ENCODE data around the gene DENND10. TPM values are rescaled to one million over a fixed set of nuclear protein-coding genes. Genes with fewer than 3 reads are reported as not detected.
"Not testable (repeated sequence)": the region's sequence is repeated elsewhere in the genome, so short reads cannot be mapped to it uniquely, and the experiment has no call there.

The DENND10 gene
- total and polyA plus RNA-seq, 8 donors: 8.9 to 82.3 (median 27.9) TPM

GRCh38 chr10:119177708-119178371 lies 73.9 kb downstream of the DENND10 start:
- WGBS, 5 donors: 6 to 18% (median 7%) methylated on average over 21 of the region's 21 CpGs
- Histone ChIP-seq H3K27me3 (no peaks in the 10 kb centered on the region), H3K4me3 (peak overlapping the region; percentile 54 to 94 (median 84)), H3K36me3 (peaks cover 20 to 40% (median 31%) of the 10 kb centered on the region in 4 donors), H3K4me1 (peaks cover 9 to 48% (median 30%) of the 10 kb centered on the region in 4 donors), H3K27ac (peak overlapping the region; percentile 86 to 96 (median 94)), H3K9me3 (no peaks in the 10 kb centered on the region)
- TF ChIP-seq POLR2AphosphoS5 (IDR thresholded peaks at IDR 0.05) (no peak), CTCF (IDR thresholded peaks at IDR 0.05) (no peak), POLR2A (IDR thresholded peaks at IDR 0.05) (no peak), EP300 (IDR thresholded peaks at IDR 0.05) (no peak)
- DNase-seq: no peak
- intact Hi-C loops (cut with DNase I; ENCODE audit: low total_unique reads): no loop called here

GRCh38 chr10:119178372-119179119 lies 74.6 kb downstream of the DENND10 start, which contains the start of gene PRDX3:
Gene PRDX3, minus strand, starts transcription at chr10:119178812. Its CDS starts 22 bp downstream, at chr10:119178790.
- 0 to 1% (median 0%) methylated on average over 14 to 45 of the region's 45 CpGs for WGBS, 5 donors
- H3K36me3 ChIP-seq: peaks cover 13 to 33% (median 24%) of the 10 kb centered on the region in 4 donors
- H3K4me3 ChIP-seq: peak within 1 kb of the TSS; percentile 54 to 94 (median 84)
- peak within 1 kb of the TSS; percentile 86 to 96 (median 94) for H3K27ac ChIP-seq
- DNase-seq: peak; percentile 93 to 98
- intact Hi-C loops (cut with DNase I; ENCODE audit: low total_unique reads): no loop called here
- H3K27me3 ChIP-seq: no peaks in the 10 kb centered on the region
- peaks cover 9 to 44% (median 29%) of the 10 kb centered on the region in 4 donors for H3K4me1 ChIP-seq
- TF ChIP-seq CTCF (IDR thresholded peaks at IDR 0.05) (peak in 3 of 7 experiments; percentile 10 to 42 (median 17)), EP300 (IDR thresholded peaks at IDR 0.05) (no peak), POLR2AphosphoS5 (IDR thresholded peaks at IDR 0.05) (peak; percentile 3 to 93 (median 85)), POLR2A (IDR thresholded peaks at IDR 0.05) (peak in 2 of 4 donors; percentile 6 to 43)
- H3K9me3 ChIP-seq: no peaks in the 10 kb centered on the region

- H3K4me3 ChIP-seq; H3K27me3 ChIP-seq; DNase-seq; H3K9me3 ChIP-seq; intact Hi-C loops (cut with DNase I; ENCODE audit: low total_unique reads); H3K36me3 ChIP-seq; H3K27ac ChIP-seq: not testable (repeated sequence)
- H3K4me1 ChIP-seq: peaks cover 9 to 30% (median 21%) of the 10 kb centered on the region in 4 donors
- 96 to 98% (median 97%) methylated on average over 7 of the region's 7 CpGs for WGBS, 5 donors
Observed at GRCh38 chr10:119180850-119181400, 77.0 kb downstream of the DENND10 start.

GRCh38 chr10:119183664-119184412 lies 79.9 kb downstream of the DENND10 start:
- intact Hi-C loops (cut with DNase I; ENCODE audit: low total_unique reads): no loop called here
- 76 to 93% (median 83%) methylated on average over 8 to 9 of the region's 9 CpGs for WGBS, 5 donors
- Histone ChIP-seq H3K4me1 (peaks cover 0 to 7% (median 4%) of the 10 kb centered on the region in 4 donors), H3K9me3 (no peaks in the 10 kb centered on the region), H3K4me3 (no peak overlapping the region), H3K36me3 (no peaks in the 10 kb centered on the region), H3K27ac (no peak overlapping the region), H3K27me3 (no peaks in the 10 kb centered on the region)
- TF ChIP-seq POLR2AphosphoS5 (IDR thresholded peaks at IDR 0.05): no peak
- TF ChIP-seq POLR2A (IDR thresholded peaks at IDR 0.05): no peak
- TF ChIP-seq CTCF (IDR thresholded peaks at IDR 0.05): no peak
- no peak for TF ChIP-seq EP300 (IDR thresholded peaks at IDR 0.05)
- DNase-seq: no peak

Small RNA genes lying within 50 kb of the gene (small RNA-seq; reads per million reads assigned to genes)
- gene AL355598.1 (0 reads per million in 4 donors), gene RF00413 (0 reads per million in 4 donors), gene SNORA19 (0 to 1.2 (median 0.44) reads per million in 4 donors)

Other genes with a start within 250 kb of the DENND10 start
- 10 to 100 TPM in 1 of 5 donors, 1 to 10 TPM in 3, under 1 TPM in 1; under 0.01 to 16.1 (median 5.1) TPM for gene NANOS1, start 74.4 kb upstream of the DENND10 start, total RNA-seq
- 1 to 10 TPM; 1.5 to 5.8 (median 2.2) TPM for gene NANOS1, start 74.4 kb upstream of the DENND10 start, polyA plus RNA-seq
- gene EIF3A, start 23.3 kb upstream of the DENND10 start, total RNA-seq: 100 to 1,000 TPM in 3 of 5 donors, 10 to 100 TPM in 2; 48.4 to 156 (median 125) TPM
- 10 to 100 TPM; 37.3 to 91.6 (median 46.2) TPM for gene EIF3A, start 23.3 kb upstream of the DENND10 start, polyA plus RNA-seq
- 10 to 100 TPM in 4 of 5 donors, 1 to 10 TPM in 1; 2.7 to 72.7 (median 15.8) TPM for gene SFXN4, start 61.6 kb downstream of the DENND10 start, total RNA-seq
- gene SFXN4, start 61.6 kb downstream of the DENND10 start, polyA plus RNA-seq: 10 to 100 TPM; 32.4 to 50.6 (median 36.8) TPM
- gene PRDX3, start 74.7 kb downstream of the DENND10 start, total RNA-seq: 100 to 1,000 TPM in 2 of 5 donors, 10 to 100 TPM in 3; 11.9 to 163 (median 91.7) TPM
- gene PRDX3, start 74.7 kb downstream of the DENND10 start, polyA plus RNA-seq: 100 to 1,000 TPM in 2 of 3 donors, 10 to 100 TPM in 1; 88.9 to 146 (median 144) TPM
- gene GRK5, start 103.5 kb downstream of the DENND10 start, total RNA-seq: 10 to 100 TPM; 18.1 to 56.2 (median 31.9) TPM
- gene GRK5, start 103.5 kb downstream of the DENND10 start, polyA plus RNA-seq: 10 to 100 TPM; 10.9 to 95.9 (median 61.0) TPM

Data from stomach (tissue), 9 donors.